GM23338 (cell line): Measurements from ENCODE around the gene NDUFV1.

Experiments
- CREB1 ChIP-seq: fragments of 250-450 bp; sonication (Bioruptor Pico); IDR thresholded peaks from 2 replicates; pipeline ENCODE4 v1.5.0; 2020; ENCODE audit warnings: low read depth, mild to moderate bottlenecking, moderate library complexity
- CTCF ChIP-seq, 2 experiments: fragments of 200-600 bp in 1 of 2; sonication (generic) in 1 of 2; conservative IDR thresholded peaks; 2 replicates each; pipeline versions ENCODE4 v1.5.1 to v1.6.1; 2016 to 2017; ENCODE audit warnings: antibody characterized with exemption in 2 of 2, low read depth in 2 of 2, mild to moderate bottlenecking in 2 of 2, moderate library complexity in 1 of 2
- ETS1 ChIP-seq: IDR thresholded peaks from 2 replicates; pipeline ENCODE4 v1.6.1; 2016; ENCODE audit warnings: antibody characterized with exemption
- EZH2 ChIP-seq: fragments of 200-600 bp; sonication (generic); IDR thresholded peaks from one replicate; pipeline ENCODE4 v1.8.0; 2017; ENCODE audit warnings: antibody characterized with exemption, mild to moderate bottlenecking, low read depth; ENCODE audit not compliant: unreplicated experiment
- EZH2phosphoT487 ChIP-seq: fragments of 200-600 bp; sonication (generic); IDR thresholded peaks from one replicate; pipeline ENCODE4 v1.8.1; 2018; ENCODE audit warnings: antibody characterized with exemption; ENCODE audit not compliant: unreplicated experiment
- JUNB ChIP-seq: IDR thresholded peaks from one replicate; pipeline ENCODE4 v1.6.1; 2016; ENCODE audit warnings: antibody characterized with exemption; ENCODE audit not compliant: unreplicated experiment
- NANOG ChIP-seq: IDR thresholded peaks from 2 replicates; pipeline ENCODE4 v1.6.1; 2016; ENCODE audit warnings: antibody characterized with exemption, borderline replicate concordance
- POLR2AphosphoS5 ChIP-seq: IDR thresholded peaks from 2 replicates; pipeline ENCODE4 v1.6.1; 2016; ENCODE audit warnings: antibody characterized with exemption, low read depth
- REST ChIP-seq: IDR thresholded peaks from one replicate; pipeline ENCODE4 v1.6.1; 2018; ENCODE audit warnings: antibody characterized with exemption; ENCODE audit not compliant: unreplicated experiment
- STAT1 ChIP-seq: IDR thresholded peaks from one replicate; pipeline ENCODE4 v1.6.1; 2016; ENCODE audit warnings: antibody characterized with exemption; ENCODE audit not compliant: unreplicated experiment
- ZNF114 ChIP-seq: fragments of 250-450 bp; sonication (Bioruptor Pico); IDR thresholded peaks from 2 replicates; pipeline ENCODE4 v1.5.0; 2020; ENCODE audit warnings: mild to moderate bottlenecking, moderate library complexity
- ZNF462 ChIP-seq: fragments of 250-450 bp; sonication (Bioruptor Pico); IDR thresholded peaks from 2 replicates; pipeline ENCODE4 v1.5.0; 2020; ENCODE audit warnings: mild to moderate bottlenecking, moderate library complexity

- TF ChIP-seq POLR2AphosphoS5, result no peak
- no peak for TF ChIP-seq EZH2
- no peak for TF ChIP-seq CTCF (conservative IDR thresholded peaks at IDR 0.05; ENCODE audit: low read depth in 2 of 2)
- no peak for TF ChIP-seq REST
- TF ChIP-seq EZH2phosphoT487, result no peak
- TF ChIP-seq JUNB, result no peak
- no peak for TF ChIP-seq NANOG
- no peak for TF ChIP-seq CREB1 (CRISPR knock-in tag)
- TF ChIP-seq ZNF114 (CRISPR knock-in tag), result no peak
- no peak for TF ChIP-seq ETS1
- TF ChIP-seq ZNF462 (CRISPR knock-in tag), result no peak
- TF ChIP-seq STAT1, result no peak
Measured at GRCh38 chr11:67634366-67635230, 27.9 kb downstream of the NDUFV1 start.
